H9 (cell line): Measurements from ENCODE around the gene CHSY1. TPM values are rescaled to one million over a fixed set of nuclear protein-coding genes. Genes with fewer than 3 reads are reported as not detected.

Source experiments
- DNase-seq: peaks from one replicate; pipeline ENCODE4 v3.0.0-alpha.2; 2017
- H2AFZ ChIP-seq: one replicate; pipeline ENCODE4 v1.6.1; 2013; ENCODE audit warnings: mild to moderate bottlenecking, low read length, control low read depth, moderate library complexity
- H2AK5ac ChIP-seq: 2 replicates; pipeline ENCODE4 v1.6.1; 2013; ENCODE audit warnings: low read length, control low read depth, mixed read lengths; ENCODE audit not compliant: insufficient read length
- H2BK120ac ChIP-seq: one replicate; pipeline ENCODE4 v1.6.1; 2013; ENCODE audit warnings: low read depth, mild to moderate bottlenecking, low read length, control low read depth, inconsistent platforms; ENCODE audit not compliant: poor library complexity, severe bottlenecking
- H2BK12ac ChIP-seq: 2 replicates; pipeline ENCODE4 v1.6.1; 2013; ENCODE audit warnings: low read length, control low read depth, mixed read lengths, low read depth; ENCODE audit not compliant: insufficient read length
- H2BK15ac ChIP-seq: 2 replicates; pipeline ENCODE4 v1.6.1; 2013; ENCODE audit warnings: low read depth, low read length, control low read depth
- H2BK20ac ChIP-seq: one replicate; pipeline ENCODE4 v1.6.1; 2013; ENCODE audit warnings: low read depth, mild to moderate bottlenecking, low read length, control low read depth, inconsistent platforms; ENCODE audit not compliant: poor library complexity, severe bottlenecking
- H2BK5ac ChIP-seq: 2 replicates; pipeline ENCODE4 v1.6.1; 2013; ENCODE audit warnings: low read length, control low read depth, mixed read lengths; ENCODE audit not compliant: insufficient read length
- H3K14ac ChIP-seq: 2 replicates; pipeline ENCODE4 v1.6.1; 2013; ENCODE audit warnings: low read length, control low read depth; ENCODE audit not compliant: insufficient read depth
- H3K18ac ChIP-seq: 2 replicates; pipeline ENCODE4 v1.6.1; 2013; ENCODE audit warnings: low read depth, mild to moderate bottlenecking, mixed read lengths, low read length, control low read depth; ENCODE audit not compliant: insufficient read length
- H3K23ac ChIP-seq: 2 replicates; pipeline ENCODE4 v1.6.1; 2013; ENCODE audit warnings: low read length, control low read depth, mixed read lengths, low read depth; ENCODE audit not compliant: insufficient read length
- H3K23me2 ChIP-seq: 2 replicates; pipeline ENCODE4 v1.6.1; 2013; ENCODE audit warnings: low read depth, mild to moderate bottlenecking, mixed read lengths, low read length, control low read depth; ENCODE audit not compliant: insufficient read length, poor library complexity, severe bottlenecking
- H3K27ac ChIP-seq: 2 replicates; pipeline ENCODE4 v1.5.1; 2013; ENCODE audit warnings: low read length, control low read depth, mixed read lengths, low read depth; ENCODE audit not compliant: insufficient read length
- H3K27me3 ChIP-seq: 2 replicates; pipeline ENCODE4 v1.6.1; 2013; ENCODE audit warnings: low read length, control low read depth, inconsistent platforms; ENCODE audit not compliant: insufficient read depth
- H3K4ac ChIP-seq: 2 replicates; pipeline ENCODE4 v1.6.1; 2013; ENCODE audit warnings: low read depth, mild to moderate bottlenecking, control low read depth, inconsistent platforms, low read length, moderate library complexity
- H3K4me1 ChIP-seq: 2 replicates; pipeline ENCODE4 v1.6.1; 2013; ENCODE audit warnings: low read length, control low read depth, inconsistent platforms; ENCODE audit not compliant: insufficient read depth
- H3K4me2 ChIP-seq: 2 replicates; pipeline ENCODE4 v1.6.1; 2013; ENCODE audit warnings: low read length, control low read depth, mixed read lengths; ENCODE audit not compliant: insufficient read length, insufficient read depth
- H3K56ac ChIP-seq: 2 replicates; pipeline ENCODE4 v1.6.1; 2013; ENCODE audit warnings: low read depth, mild to moderate bottlenecking, mixed read lengths, low read length, control low read depth; ENCODE audit not compliant: insufficient read length
- H3K79me1 ChIP-seq: 2 replicates; pipeline ENCODE4 v1.6.1; 2013; ENCODE audit warnings: low read depth, mild to moderate bottlenecking, moderate library complexity, low read length, control low read depth, inconsistent platforms; ENCODE audit not compliant: insufficient read depth, poor library complexity, severe bottlenecking
- H3K79me2 ChIP-seq: 2 replicates; pipeline ENCODE4 v1.6.1; 2013; ENCODE audit warnings: low read length, control low read depth, inconsistent platforms; ENCODE audit not compliant: insufficient read depth
- H3K9ac ChIP-seq: 2 replicates; pipeline ENCODE4 v1.6.1; 2013; ENCODE audit warnings: low read length, control low read depth, mixed read lengths; ENCODE audit not compliant: insufficient read length; ENCODE audit errors: extremely low read depth
- H3K9me3 ChIP-seq: one replicate; pipeline ENCODE4 v1.6.1; 2013; ENCODE audit warnings: low read depth, low read length, inconsistent platforms; ENCODE audit not compliant: control insufficient read depth
- H3T11ph ChIP-seq: one replicate; pipeline ENCODE4 v1.6.1; 2013; ENCODE audit warnings: mild to moderate bottlenecking, low read length, control low read depth, inconsistent platforms
- H4K20me1 ChIP-seq: one replicate; pipeline ENCODE4 v1.6.1; 2013; ENCODE audit not compliant: control insufficient read depth, insufficient read length, insufficient read depth
- H4K5ac ChIP-seq: 2 replicates; pipeline ENCODE4 v1.6.1; 2013; ENCODE audit warnings: low read depth, mild to moderate bottlenecking, mixed read lengths, low read length, control low read depth; ENCODE audit not compliant: insufficient read length
- H4K8ac ChIP-seq: replicated peaks from 2 replicates; pipeline ENCODE4 v1.6.1; 2013; ENCODE audit warnings: low read length, control low read depth, mixed read lengths, low read depth; ENCODE audit not compliant: insufficient read length
- H4K91ac ChIP-seq: 2 replicates; pipeline ENCODE4 v1.6.1; 2013; ENCODE audit warnings: low read depth, mild to moderate bottlenecking, moderate library complexity, mixed read lengths, low read length, control low read depth; ENCODE audit not compliant: insufficient read length
- H3K27ac Mint-ChIP-seq, 3 experiments: 2 replicates in 2 of 3; 3 replicates in 1 of 3; pipeline ENCODE4 v1.8.0; 2020 to 2021; ENCODE audit warnings: mixed read lengths in 3 of 3, mild to moderate bottlenecking in 1 of 3, moderate library complexity in 1 of 3
- H3K27me3 Mint-ChIP-seq: 2 replicates; pipeline ENCODE4 v1.8.0; 2021; ENCODE audit warnings: low read depth, mild to moderate bottlenecking, moderate library complexity, mixed read lengths
- H3K36me3 Mint-ChIP-seq, 3 experiments: 2 replicates in 2 of 3; 3 replicates in 1 of 3; pipeline ENCODE4 v1.8.0; 2020 to 2021; ENCODE audit warnings: low read depth in 3 of 3, mixed read lengths in 3 of 3; ENCODE audit not compliant: insufficient read depth in 1 of 3
- H3K4me1 Mint-ChIP-seq, 2 experiments: 2 replicates each; pipeline ENCODE4 v1.8.0; 2020; ENCODE audit warnings: mixed read lengths in 2 of 2
- H3K4me3 Mint-ChIP-seq, 2 experiments: 2 replicates in 1 of 2; 3 replicates in 1 of 2; pipeline ENCODE4 v1.8.0; 2020 to 2021; ENCODE audit warnings: mild to moderate bottlenecking in 2 of 2, mixed read lengths in 2 of 2, moderate library complexity in 1 of 2
- H3K9me3 Mint-ChIP-seq, 2 experiments: 2 replicates in 1 of 2; 3 replicates in 1 of 2; pipeline ENCODE4 v1.8.0; 2020; ENCODE audit warnings: mild to moderate bottlenecking in 2 of 2, mixed read lengths in 2 of 2, moderate library complexity in 1 of 2
- WGBS: extraction: QIAGEN DNeasy Blood & Tissue Kit; methylation state at CpG from one replicate; pipeline ENCODE4 v1.1.7; 2013; ENCODE audit warnings: missing lambda C conversion rate, low lambda C conversion rate, mixed read lengths; ENCODE audit not compliant: insufficient read length; ENCODE audit errors: extremely low coverage; 5-methylcytosine and 5-hydroxymethylcytosine counted together
- total RNA-seq: library from RNA; stranded (reverse); gene quantifications from 2 replicates; pipeline ENCODE4 v1.2.1, GENCODE V29; 2021
- TF ChIP-seq, protein P1 (sequence below): fragments of 200-600 bp; sonication (generic); conservative IDR thresholded peaks from 3 replicates; pipeline ENCODE4 v1.8.0; 2021; ENCODE audit warnings: antibody characterized with exemption, mild to moderate bottlenecking

The CHSY1 gene
- total RNA-seq, 1 experiment from 2014 or later, result 68.3 TPM

DNA sequence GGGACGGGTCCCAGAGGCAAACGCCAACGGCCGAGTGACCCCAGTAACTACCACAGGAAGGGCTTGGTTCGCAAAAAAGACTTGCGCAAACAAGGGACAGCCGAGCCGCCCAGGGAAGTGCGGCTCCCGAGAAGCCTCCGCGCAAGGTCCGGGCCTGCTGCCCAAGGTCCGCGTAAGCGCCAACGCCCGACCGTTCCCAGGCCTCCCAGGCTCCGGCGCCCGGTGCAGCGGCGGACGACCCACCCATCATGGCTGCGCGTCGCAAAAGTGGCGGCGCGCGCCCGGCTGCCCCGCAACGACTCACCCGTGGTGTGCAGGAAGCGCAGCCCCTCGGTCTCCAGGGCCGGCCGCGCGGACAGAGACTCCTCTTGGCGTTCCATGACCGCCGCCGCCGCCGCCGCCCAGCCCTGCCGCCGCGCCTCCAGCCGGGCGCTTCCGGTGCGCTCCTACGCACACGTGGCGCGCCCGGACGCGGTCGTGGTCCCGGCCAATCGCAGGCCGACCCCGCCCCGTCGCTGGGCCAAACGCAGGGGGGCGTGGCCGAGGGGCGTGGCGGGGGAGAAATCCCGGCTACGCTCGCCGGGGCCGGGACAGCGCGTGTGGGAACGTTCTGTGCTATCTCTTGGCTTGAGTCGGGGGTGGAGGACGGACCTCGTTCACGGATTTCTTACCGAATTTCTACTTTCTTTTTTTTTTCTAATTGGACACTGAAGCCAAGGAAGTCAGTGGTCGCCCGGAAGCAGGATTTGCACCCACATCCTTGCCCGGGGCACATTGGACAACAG, 25.4 kb upstream of the CHSY1 start, which contains the start of gene SELENOS:
Gene SELENOS, minus strand, starts transcription at position 448 of the 785 bp plus-strand sequence. Its CDS starts 68 bp downstream, at position 380.
- no peaks in the 10 kb centered on the region for H3K9me3 Mint-ChIP-seq
- no peak within 1 kb of the TSS for H3K14ac ChIP-seq
- peak within 1 kb of the TSS; percentile 99 for H3K4me2 ChIP-seq
- no peaks in the 10 kb centered on the region for H3K4me1 ChIP-seq
- H2AK5ac ChIP-seq, result no peak within 1 kb of the TSS
- H2BK15ac ChIP-seq, result no peak within 1 kb of the TSS
- H2BK5ac ChIP-seq, result no peak within 1 kb of the TSS
- H3K23me2 ChIP-seq, result peaks cover 11% of the 10 kb centered on the region
- H3K4me3 Mint-ChIP-seq, result peak within 1 kb of the TSS; percentile 98 to 100
- WGBS, result no CpG with 5 or more reads among the region's 91 CpGs
- H2BK12ac ChIP-seq, result no peak within 1 kb of the TSS
- no peaks in the 10 kb centered on the region for H3K27me3 ChIP-seq
- H3K27me3 Mint-ChIP-seq, result no peaks in the 10 kb centered on the region
- H2BK20ac ChIP-seq, result no peak within 1 kb of the TSS
- H3K36me3 Mint-ChIP-seq, result peaks cover 28 to 62% (median 50%) of the 10 kb centered on the region in 3 experiments; a peak in 6 of 7 replicates
- no peak within 1 kb of the TSS for H2AFZ ChIP-seq
- no peaks in the 10 kb centered on the region for H3K9me3 ChIP-seq
- H4K20me1 ChIP-seq, result no peaks in the 10 kb centered on the region
- H2BK120ac ChIP-seq, result no peak within 1 kb of the TSS
- no peak within 1 kb of the TSS for H3T11ph ChIP-seq
- no peak within 1 kb of the TSS for H3K18ac ChIP-seq
- H3K4ac ChIP-seq, result no peak within 1 kb of the TSS
- TF ChIP-seq, protein P1, sequence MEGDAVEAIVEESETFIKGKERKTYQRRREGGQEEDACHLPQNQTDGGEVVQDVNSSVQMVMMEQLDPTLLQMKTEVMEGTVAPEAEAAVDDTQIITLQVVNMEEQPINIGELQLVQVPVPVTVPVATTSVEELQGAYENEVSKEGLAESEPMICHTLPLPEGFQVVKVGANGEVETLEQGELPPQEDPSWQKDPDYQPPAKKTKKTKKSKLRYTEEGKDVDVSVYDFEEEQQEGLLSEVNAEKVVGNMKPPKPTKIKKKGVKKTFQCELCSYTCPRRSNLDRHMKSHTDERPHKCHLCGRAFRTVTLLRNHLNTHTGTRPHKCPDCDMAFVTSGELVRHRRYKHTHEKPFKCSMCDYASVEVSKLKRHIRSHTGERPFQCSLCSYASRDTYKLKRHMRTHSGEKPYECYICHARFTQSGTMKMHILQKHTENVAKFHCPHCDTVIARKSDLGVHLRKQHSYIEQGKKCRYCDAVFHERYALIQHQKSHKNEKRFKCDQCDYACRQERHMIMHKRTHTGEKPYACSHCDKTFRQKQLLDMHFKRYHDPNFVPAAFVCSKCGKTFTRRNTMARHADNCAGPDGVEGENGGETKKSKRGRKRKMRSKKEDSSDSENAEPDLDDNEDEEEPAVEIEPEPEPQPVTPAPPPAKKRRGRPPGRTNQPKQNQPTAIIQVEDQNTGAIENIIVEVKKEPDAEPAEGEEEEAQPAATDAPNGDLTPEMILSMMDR, result no peak
- no peak within 1 kb of the TSS for H4K8ac ChIP-seq
- no peak within 1 kb of the TSS for H4K5ac ChIP-seq
- H3K4me1 Mint-ChIP-seq, result peaks cover 2 to 7% of the 10 kb centered on the region in 2 experiments
- peak within 1 kb of the TSS; percentile 66 to 96 (median 74) for H3K27ac Mint-ChIP-seq
- H3K79me2 ChIP-seq, result no peaks in the 10 kb centered on the region; the same call in 1 of the 2 replicates
- H3K9ac ChIP-seq, result peak within 1 kb of the TSS; percentile 66
- no peak within 1 kb of the TSS for H3K23ac ChIP-seq
- H4K91ac ChIP-seq, result no peak within 1 kb of the TSS
- no peak within 1 kb of the TSS for H3K56ac ChIP-seq
- DNase-seq, result peak; percentile 86
- no peak within 1 kb of the TSS for H3K27ac ChIP-seq
- no peaks in the 10 kb centered on the region for H3K79me1 ChIP-seq
